ENCODE data around the gene PRG2.

Gene PRG2

GRCh38 chr11:57394203-57394965 is 3.9 kb upstream of the PRG2 start:
- no peak for DNase-seq

DNA sequence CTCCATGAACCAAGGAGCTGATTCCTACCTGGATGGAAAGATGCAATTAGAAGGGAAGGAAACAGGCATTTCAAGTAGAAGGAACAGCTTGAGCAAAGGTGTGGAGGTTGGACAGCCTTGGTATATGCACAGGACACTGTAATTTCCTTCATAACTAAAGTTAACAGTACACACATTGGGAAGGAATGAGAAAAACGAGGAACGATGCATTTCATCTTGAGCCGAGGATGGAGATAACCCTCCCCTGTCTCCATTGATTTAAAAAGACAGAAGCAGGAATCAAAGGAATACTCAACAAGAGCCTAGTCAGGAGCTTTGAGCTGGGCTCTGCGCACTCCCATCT is 2.3 kb upstream of the PRG2 start:
- no peak for DNase-seq

GRCh38 chr11:57392066-57392762 is 1.8 kb upstream of the PRG2 start:
- DNase-seq, result no peak

- DNase-seq, result no peak
Observed at GRCh38 chr11:57391539-57391938, 1.1 kb upstream of the PRG2 start.

- no peak for DNase-seq
Observed at GRCh38 chr11:57391111-57391510, 661 bp upstream of the PRG2 start.

GRCh38 chr11:57387289-57388030 is 3.0 kb downstream of the PRG2 start:
- no peak for DNase-seq

DNA sequence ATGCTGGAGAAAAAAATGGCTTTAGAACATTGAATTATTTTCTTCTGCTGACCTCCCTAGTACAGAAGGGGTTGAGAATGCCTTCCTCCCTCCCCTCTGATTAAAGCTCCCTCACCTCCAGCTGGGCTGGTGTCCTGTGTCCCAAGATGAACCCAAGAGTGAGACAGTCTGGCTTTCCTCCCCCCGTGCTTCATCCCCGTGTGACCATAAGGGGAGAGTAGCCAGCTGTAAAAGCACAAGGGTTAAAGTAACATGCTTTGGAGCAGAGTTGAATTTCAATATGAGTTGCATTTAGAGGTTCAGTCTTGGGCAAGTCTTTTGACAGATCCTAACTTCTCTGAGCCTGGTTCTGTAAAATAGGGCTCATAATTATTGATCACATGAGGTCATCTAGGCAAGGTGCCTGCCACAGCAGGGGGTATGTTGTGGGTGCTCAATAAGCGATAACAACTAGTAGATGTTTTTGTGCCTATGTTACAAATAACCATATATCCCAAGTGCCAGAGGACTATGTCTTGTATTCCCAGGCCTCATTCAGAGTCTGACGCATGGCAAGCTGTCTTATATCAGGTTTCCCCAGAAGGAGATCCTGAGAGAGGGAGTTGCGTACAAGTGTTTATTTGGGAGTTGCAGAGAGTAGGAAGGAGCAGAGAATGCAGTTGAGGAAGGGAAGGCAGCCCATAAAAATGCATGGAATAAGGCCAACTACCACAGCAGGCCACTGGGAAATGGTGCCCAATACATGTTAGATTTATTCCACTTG is 4.1 kb downstream of the PRG2 start:
- no peak for DNase-seq

DNA sequence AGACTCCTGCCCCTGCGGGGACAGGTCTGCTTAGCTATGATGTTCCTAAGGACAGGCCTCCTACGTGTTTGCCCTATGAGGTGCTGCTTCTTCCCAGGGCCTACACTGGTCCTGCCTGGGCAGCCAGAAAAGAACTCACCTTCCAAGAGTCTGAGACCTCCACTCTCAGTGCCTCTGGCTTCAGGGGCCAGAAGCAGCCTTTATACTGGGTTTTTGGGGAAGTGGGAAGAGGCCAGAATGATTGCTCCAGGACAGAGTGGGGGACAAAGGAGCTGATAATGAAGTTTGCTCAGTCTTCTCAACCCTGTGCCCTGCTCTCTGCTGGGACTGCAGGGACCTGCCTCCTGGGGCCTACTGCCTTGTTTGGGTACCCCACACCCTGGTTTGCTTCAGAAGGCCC is 9.5 kb downstream of the PRG2 start, which contains the start of gene PRG3:
Gene PRG3, minus strand, starts transcription at position 176 of the 400 bp plus-strand sequence. CDS start 442 bp downstream, outside the sequence.
- no peak for DNase-seq

- no peak for DNase-seq
Observed at GRCh38 chr11:57379732-57380131, 10.7 kb downstream of the PRG2 start.

GRCh38 chr11:57378186-57378585 is 12.3 kb downstream of the PRG2 start:
- DNase-seq, result no peak

DNA sequence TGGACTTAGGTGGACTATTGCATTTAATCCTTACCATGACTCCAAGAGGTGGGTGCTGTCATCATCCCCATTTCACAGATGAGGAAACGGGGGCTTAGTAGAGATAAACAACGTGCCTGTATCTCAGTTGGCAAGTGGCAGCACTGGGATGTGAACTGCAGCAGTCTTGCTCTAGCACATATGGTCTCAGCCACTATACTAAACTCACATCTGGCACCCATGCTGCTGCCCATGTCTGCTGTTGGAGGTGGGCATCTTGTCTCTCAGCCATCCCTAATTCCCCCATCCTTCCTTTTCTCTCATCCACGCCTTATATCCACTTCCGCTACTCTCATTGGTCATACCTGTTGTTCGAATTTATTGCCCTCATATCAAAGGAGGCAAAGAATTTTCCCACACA is 13.3 kb downstream of the PRG2 start:
- DNase-seq, result no peak

- no peak for DNase-seq
Observed at GRCh38 chr11:57376095-57377090, 14.1 kb downstream of the PRG2 start.

DNA sequence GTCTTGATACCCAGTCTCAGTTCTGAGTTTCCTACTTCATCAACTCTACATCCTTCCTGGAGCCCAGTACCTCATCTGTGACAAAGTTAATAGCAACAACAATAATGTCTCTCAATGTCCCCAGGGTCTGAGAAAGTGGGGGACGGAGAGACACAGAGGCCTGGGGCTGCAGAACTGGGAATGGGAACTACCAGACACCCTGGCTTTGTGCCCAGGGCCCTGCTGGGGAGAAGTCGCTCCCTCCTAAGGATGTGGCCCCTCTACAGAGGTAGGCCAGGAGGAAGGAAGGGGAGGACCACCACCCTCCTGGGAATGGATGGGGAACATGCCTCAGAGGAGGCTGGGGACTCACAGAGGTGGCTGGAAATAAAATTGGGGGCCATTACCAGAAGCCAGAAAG is 15.0 kb downstream of the PRG2 start:
- no peak for DNase-seq

DNA sequence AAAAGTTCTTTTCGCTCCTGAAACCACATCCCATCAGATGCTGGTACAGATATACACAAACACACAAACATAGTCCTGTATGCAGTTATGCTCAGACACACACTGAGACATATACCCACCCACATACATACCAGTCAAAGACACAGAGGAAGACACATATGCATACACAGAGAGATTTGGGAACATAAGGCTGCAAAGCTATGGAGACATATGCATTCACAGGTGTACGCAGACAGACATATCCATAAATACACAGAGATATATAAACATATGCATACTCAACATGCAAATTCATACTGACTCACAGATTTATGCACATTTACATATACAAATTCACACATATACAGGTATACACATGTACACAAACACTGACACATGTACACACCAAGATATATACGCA is 15.5 kb downstream of the PRG2 start:
- DNase-seq, result no peak

- DNase-seq, result no peak
Observed at GRCh38 chr11:57373146-57373545, 17.3 kb downstream of the PRG2 start.

DNA sequence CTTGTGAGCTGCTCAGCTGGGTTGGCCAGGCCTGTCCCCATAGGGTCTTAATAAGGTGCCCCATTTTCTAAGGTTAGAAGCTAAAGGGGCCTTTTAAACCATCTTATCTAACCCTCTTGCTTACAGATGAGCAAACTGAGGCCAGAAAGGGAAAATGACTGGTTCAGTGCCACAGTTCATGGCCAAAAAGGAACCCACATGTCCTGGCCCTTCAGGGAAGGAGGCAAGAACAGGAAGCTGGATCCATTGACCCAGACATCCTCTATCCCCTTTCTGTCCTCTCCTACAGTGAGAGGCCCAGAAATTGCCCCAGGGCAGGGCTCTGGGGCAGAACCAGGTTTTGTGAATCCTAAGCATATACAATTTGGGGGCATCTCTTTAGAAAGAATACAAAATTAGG is 19.5 kb downstream of the PRG2 start:
- no peak for DNase-seq

- DNase-seq, result no peak
Observed at GRCh38 chr11:57370251-57370650, 20.2 kb downstream of the PRG2 start.

GRCh38 chr11:57368845-57369232 is 21.6 kb downstream of the PRG2 start:
- no peak for DNase-seq

GRCh38 chr11:57368106-57368844 is 22.2 kb downstream of the PRG2 start:
- no peak for DNase-seq

- DNase-seq, result no peak
Observed at GRCh38 chr11:57364851-57365660, 25.4 kb downstream of the PRG2 start.

All from NCI-H345 (cell line).